IMR-90 (cell line): Measurements from ENCODE around the gene BTNL8. TPM values are rescaled to one million over a fixed set of nuclear protein-coding genes. Genes with fewer than 3 reads are reported as not detected.

Experiments used
- ATAC-seq: fragments of 200-7000 bp; cut with Tn5 transposase; 2 replicates; pipeline ENCODE4 v1.9.1; 2020; ENCODE audit warnings: low read depth, mild to moderate bottlenecking, moderate library complexity
- BruUV-seq: library from RNA; stranded (reverse); fragments of 400-500 nt; replicated peaks from 2 replicates; lab custom pipeline; 2021; lab: Mats Ljungman, UMichigan
- CTCF ChIA-PET: fragments of 300-600 bp; formaldehyde crosslinking; extraction: SDS; loops from one replicate; lab custom pipeline; 2021; ENCODE audit warnings: antibody characterized with exemption; lab: Yijun Ruan, JAX
- POLR2A ChIA-PET: fragments of 300-600 bp; sonication (Branson Sonifier 250); formaldehyde crosslinking; loops from one replicate; lab custom pipeline; 2022; ENCODE audit warnings: antibody characterized with exemption; ENCODE audit not compliant: unreplicated experiment; lab: Charles Lee
- DNase-seq: peaks from one replicate; pipeline ENCODE4 v3.0.0; 2013
- H2AFZ ChIP-seq: replicated peaks from 2 replicates; pipeline ENCODE3; 2013; ENCODE audit warnings: low read length, mild to moderate bottlenecking; ENCODE audit not compliant: poor library complexity
- H2AK5ac ChIP-seq: 2 replicates; pipeline ENCODE4 v1.6.1; 2013; ENCODE audit warnings: low read depth, low read length, inconsistent platforms
- H2AK9ac ChIP-seq: replicated peaks from 2 replicates; pipeline ENCODE3; 2013; ENCODE audit warnings: mild to moderate bottlenecking, low read depth, low read length, moderate library complexity; ENCODE audit not compliant: poor library complexity
- H2BK120ac ChIP-seq: 2 replicates; pipeline ENCODE4 v1.6.1; 2013; ENCODE audit warnings: low read depth, low read length, inconsistent platforms
- H2BK15ac ChIP-seq: 3 replicates; pipeline ENCODE4 v1.6.1; 2013; ENCODE audit warnings: low read depth, low read length, inconsistent platforms
- H2BK20ac ChIP-seq: 2 replicates; pipeline ENCODE4 v1.6.1; 2013; ENCODE audit warnings: low read depth, mild to moderate bottlenecking, inconsistent platforms, low read length, moderate library complexity
- H2BK5ac ChIP-seq: 2 replicates; pipeline ENCODE4 v1.6.1; 2013; ENCODE audit warnings: mild to moderate bottlenecking, low read depth, low read length, inconsistent platforms; ENCODE audit not compliant: poor library complexity, severe bottlenecking
- H3K14ac ChIP-seq: replicated peaks from 2 replicates; pipeline ENCODE4 v1.6.1; 2013; ENCODE audit warnings: low read depth, low read length, inconsistent platforms
- H3K18ac ChIP-seq: 2 replicates; pipeline ENCODE4 v1.6.1; 2013; ENCODE audit warnings: low read depth, low read length, control low read depth
- H3K23ac ChIP-seq: 2 replicates; pipeline ENCODE4 v1.6.1; 2013; ENCODE audit warnings: low read depth, low read length, inconsistent platforms
- H3K27ac ChIP-seq: 2 replicates; pipeline ENCODE4 v1.5.1; 2013; ENCODE audit warnings: mild to moderate bottlenecking, control low read depth, low read length; ENCODE audit not compliant: insufficient read depth
- H3K27me3 ChIP-seq: 2 replicates; pipeline ENCODE4 v1.6.1; 2013; ENCODE audit warnings: low read length; ENCODE audit not compliant: control insufficient read depth, insufficient read depth
- H3K36me3 ChIP-seq: 2 replicates; pipeline ENCODE4 v1.6.1; 2013; ENCODE audit warnings: low read length, mixed read lengths; ENCODE audit not compliant: control insufficient read depth, insufficient read depth
- H3K4ac ChIP-seq: 2 replicates; pipeline ENCODE4 v1.6.1; 2013; ENCODE audit warnings: low read depth, low read length, inconsistent platforms
- H3K4me1 ChIP-seq: 2 replicates; pipeline ENCODE4 v1.6.1; 2013; ENCODE audit warnings: low read length, mixed read lengths; ENCODE audit not compliant: control insufficient read depth, insufficient read depth
- H3K4me2 ChIP-seq: 2 replicates; pipeline ENCODE4 v1.6.1; 2013; ENCODE audit warnings: low read depth, mild to moderate bottlenecking, control low read depth, low read length, moderate library complexity
- H3K4me3 ChIP-seq: 2 replicates; pipeline ENCODE4 v1.5.1; 2013; ENCODE audit warnings: low read depth, mild to moderate bottlenecking, control low read depth, low read length, moderate library complexity; ENCODE audit not compliant: insufficient read depth
- H3K56ac ChIP-seq: 2 replicates; pipeline ENCODE4 v1.6.1; 2013; ENCODE audit warnings: low read length, inconsistent platforms; ENCODE audit not compliant: insufficient read depth; ENCODE audit errors: extremely low read depth
- H3K79me1 ChIP-seq, 2 experiments: 2 replicates each; pipeline ENCODE4 v1.6.1; 2013; ENCODE audit warnings: low read length in 2 of 2, inconsistent platforms in 1 of 2, low read depth in 1 of 2
- H3K9ac ChIP-seq: 2 replicates; pipeline ENCODE4 v1.6.1; 2013; ENCODE audit warnings: low read depth, low read length, control low read depth
- H3K9me1 ChIP-seq: 2 replicates; pipeline ENCODE4 v1.6.1; 2013; ENCODE audit warnings: low read length, inconsistent platforms; ENCODE audit not compliant: insufficient read depth
- H3K9me3 ChIP-seq: 2 replicates; pipeline ENCODE4 v1.6.1; 2013; ENCODE audit warnings: low read length; ENCODE audit not compliant: control insufficient read depth, insufficient read depth
- H4K20me1 ChIP-seq: 2 replicates; pipeline ENCODE4 v1.6.1; 2013; ENCODE audit warnings: low read length, inconsistent platforms; ENCODE audit not compliant: insufficient read depth
- H4K5ac ChIP-seq: 2 replicates; pipeline ENCODE4 v1.6.1; 2013; ENCODE audit warnings: mild to moderate bottlenecking, low read depth, low read length, control low read depth
- H4K8ac ChIP-seq, 2 experiments: 2 replicates each; pipeline ENCODE4 v1.6.1; 2013; ENCODE audit warnings: low read depth in 2 of 2, low read length in 2 of 2, control low read depth in 1 of 2, inconsistent platforms in 1 of 2
- H4K91ac ChIP-seq: 2 replicates; pipeline ENCODE4 v1.6.1; 2013; ENCODE audit warnings: low read depth, low read length, inconsistent platforms; ENCODE audit not compliant: insufficient read depth
- BHLHE40 ChIP-seq: fragments of 150-350 bp; IDR thresholded peaks from 2 replicates; pipeline ENCODE4 v1.6.1; 2016; ENCODE audit warnings: mild to moderate bottlenecking, low read depth, low read length
- FOS ChIP-seq: fragments of 150-350 bp; IDR thresholded peaks from 2 replicates; pipeline ENCODE4 v1.6.1; 2016; ENCODE audit warnings: low read depth, low read length
- MAFK ChIP-seq: IDR thresholded peaks from 2 replicates; pipeline ENCODE4 v1.6.1; 2012; ENCODE audit warnings: low read depth, low read length, improper control_type of control experiment
- MAZ ChIP-seq: IDR thresholded peaks from 2 replicates; pipeline ENCODE4 v1.6.1; 2012; ENCODE audit warnings: low read depth, mild to moderate bottlenecking, low read length, improper control_type of control experiment, moderate library complexity, borderline replicate concordance
- MXI1 ChIP-seq: IDR thresholded peaks from 2 replicates; pipeline ENCODE4 v1.6.1; 2012; ENCODE audit warnings: low read depth, mild to moderate bottlenecking, low read length, moderate library complexity, borderline replicate concordance
- RAD21 ChIP-seq: IDR thresholded peaks from 2 replicates; pipeline ENCODE4 v1.6.1; 2012; ENCODE audit warnings: low read length, improper control_type of control experiment
- SMC3 ChIP-seq: fragments of 150-350 bp; IDR thresholded peaks from 2 replicates; pipeline ENCODE4 v1.6.1; 2016; ENCODE audit warnings: low read depth, mild to moderate bottlenecking, antibody characterized with exemption, low read length, moderate library complexity
- WGBS, 2 experiments: methylation state at CpG; one replicate each; pipeline versions ENCODE4 v1.1.5 to v1.1.7; 2013; ENCODE audit warnings: missing lambda C conversion rate in 2 of 2; ENCODE audit not compliant: insufficient read length in 1 of 2; ENCODE audit errors: extremely low coverage in 2 of 2; 5-methylcytosine and 5-hydroxymethylcytosine counted together
- dilution Hi-C: fragments of 300-500 bp; cut with HindIII; formaldehyde crosslinking; loops from one replicate; pipeline ENCODE4 v1.14.3; 2018; ENCODE audit warnings: low sequenced_read_pairs; ENCODE audit not compliant: unreplicated experiment
- in situ Hi-C: fragments of 300-500 bp; cut with MboI; formaldehyde crosslinking; loops from 3 replicates; pipeline ENCODE4 v1.14.3; 2019; ENCODE audit warnings: low sequenced_read_pairs, inconsistent platforms, mixed read lengths
- intact Hi-C: fragments of 100-400 bp; cut with micrococcal nuclease; formaldehyde crosslinking; loops from 2 replicates; pipeline ENCODE4 v1.10.0; 2022
- polyA plus RNA-seq, 3 experiments: library from polyadenylated mRNA; depleted of rRNA; stranded (reverse); fragments of >200 nt; gene quantifications; 2 replicates each; pipeline ENCODE4 v1.2.3, GENCODE V29; 2012; ENCODE audit warnings: low replicate concordance in 1 of 3
- total RNA-seq: library from RNA; depleted of rRNA; stranded (reverse); fragments of >200 nt; gene quantifications from 2 replicates; pipeline ENCODE4 v1.2.3, GENCODE V29; 2012
- TF ChIP-seq, protein P1 (sequence below): conservative IDR thresholded peaks from 2 replicates; pipeline ENCODE4 v1.5.1; 2012; ENCODE audit warnings: mild to moderate bottlenecking, low read depth, low read length, improper control_type of control experiment
- TF ChIP-seq, protein P2 (sequence below): fragments of 150-350 bp; IDR thresholded peaks from 2 replicates; pipeline ENCODE4 v1.6.1; 2016; ENCODE audit warnings: low read depth, mild to moderate bottlenecking, low read length, moderate library complexity, borderline replicate concordance

The BTNL8 gene
- total and polyA plus RNA-seq, 2 of the 4 experiments (the other 2 are of a cell fraction): not detected

DNA sequence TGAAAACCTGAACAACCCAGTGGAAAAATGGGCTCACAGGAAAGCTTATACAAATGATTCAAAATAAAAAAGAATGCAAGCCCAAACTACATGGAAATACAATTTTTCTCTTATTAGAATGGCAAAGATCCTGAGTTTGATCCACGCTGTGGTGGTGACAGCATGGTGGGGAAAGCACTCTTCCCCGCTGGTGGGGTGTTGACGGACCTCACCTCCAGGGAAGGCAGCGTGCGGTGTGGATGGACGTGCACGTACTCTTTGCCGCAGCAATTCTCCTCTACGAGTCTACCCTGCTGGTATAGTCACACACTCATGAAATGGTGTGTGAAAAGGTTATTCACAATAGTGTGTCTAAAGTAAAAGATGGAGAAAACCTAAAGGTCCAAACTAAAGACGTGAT is 32.0 kb upstream of the BTNL8 start (continued):
- TF ChIP-seq, protein P1, sequence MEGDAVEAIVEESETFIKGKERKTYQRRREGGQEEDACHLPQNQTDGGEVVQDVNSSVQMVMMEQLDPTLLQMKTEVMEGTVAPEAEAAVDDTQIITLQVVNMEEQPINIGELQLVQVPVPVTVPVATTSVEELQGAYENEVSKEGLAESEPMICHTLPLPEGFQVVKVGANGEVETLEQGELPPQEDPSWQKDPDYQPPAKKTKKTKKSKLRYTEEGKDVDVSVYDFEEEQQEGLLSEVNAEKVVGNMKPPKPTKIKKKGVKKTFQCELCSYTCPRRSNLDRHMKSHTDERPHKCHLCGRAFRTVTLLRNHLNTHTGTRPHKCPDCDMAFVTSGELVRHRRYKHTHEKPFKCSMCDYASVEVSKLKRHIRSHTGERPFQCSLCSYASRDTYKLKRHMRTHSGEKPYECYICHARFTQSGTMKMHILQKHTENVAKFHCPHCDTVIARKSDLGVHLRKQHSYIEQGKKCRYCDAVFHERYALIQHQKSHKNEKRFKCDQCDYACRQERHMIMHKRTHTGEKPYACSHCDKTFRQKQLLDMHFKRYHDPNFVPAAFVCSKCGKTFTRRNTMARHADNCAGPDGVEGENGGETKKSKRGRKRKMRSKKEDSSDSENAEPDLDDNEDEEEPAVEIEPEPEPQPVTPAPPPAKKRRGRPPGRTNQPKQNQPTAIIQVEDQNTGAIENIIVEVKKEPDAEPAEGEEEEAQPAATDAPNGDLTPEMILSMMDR: no peak
- no peak for TF ChIP-seq FOS
- TF ChIP-seq MXI1: no peak

DNA sequence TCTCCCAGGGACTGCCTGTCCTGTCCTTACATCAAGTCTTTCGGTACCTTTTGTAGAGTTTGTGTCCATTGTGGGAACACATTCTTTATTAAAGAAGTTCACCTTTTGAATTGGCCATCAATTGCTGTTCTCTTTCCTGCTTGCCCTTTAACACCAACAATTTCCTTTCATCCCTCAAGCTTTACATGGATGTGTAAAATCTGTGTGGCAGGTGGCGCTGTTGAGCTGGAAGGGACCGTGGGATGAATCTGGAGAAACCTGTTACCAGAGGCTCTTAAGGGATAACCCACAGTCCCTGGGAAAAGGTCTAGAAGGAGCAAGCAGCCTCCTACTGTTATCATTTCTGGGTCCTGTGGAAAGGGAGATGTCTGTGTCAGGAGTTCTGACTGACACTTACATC is 30.0 kb upstream of the BTNL8 start:
- Histone ChIP-seq H2BK20ac (no peak overlapping the region), H2BK120ac (no peak overlapping the region), H3K14ac (no peak overlapping the region), H3K9ac (no peak overlapping the region), H3K79me1 (no peaks in the 10 kb centered on the region), H3K9me3 (no peaks in the 10 kb centered on the region; the same call in 1 of the 2 replicates), H3K36me3 (no peaks in the 10 kb centered on the region), H4K20me1 (no peaks in the 10 kb centered on the region), H3K4me2 (no peak overlapping the region), H4K91ac (no peak overlapping the region), H3K56ac (no peak overlapping the region), H2AK9ac (no peak overlapping the region), H2AK5ac (no peak overlapping the region), H2AFZ (no peak overlapping the region), H3K27me3 (no peaks in the 10 kb centered on the region; the same call in 1 of the 2 replicates), H3K18ac (no peak overlapping the region), H3K4me3 (no peak overlapping the region), H4K5ac (no peak overlapping the region), H3K4ac (no peak overlapping the region), H2BK15ac (no peak overlapping the region), H3K23ac (no peak overlapping the region), H4K8ac (no peak overlapping the region), H3K4me1 (no peaks in the 10 kb centered on the region), H3K27ac (no peak overlapping the region), H2BK5ac (no peak overlapping the region), H3K9me1 (no peaks in the 10 kb centered on the region)
- CTCF ChIA-PET: interaction anchor here (1.0 to 1.5 kb wide), 2 partner anchors 52 to 85 kb away, joined by 3 read pairs; no protein-coding TSS in a partner anchor
- no CpG with 5 or more reads among the region's 3 CpGs for WGBS, 2 experiments
- DNase-seq (peak; percentile 68), ATAC-seq (peak; percentile 90)
- intact Hi-C loops (loop anchor here (2.0 to 5.0 kb wide), 2 partner anchors 84 to 288 kb away; no protein-coding TSS in a partner anchor), in situ Hi-C loops (no loop called here), dilution Hi-C loops (no loop called here)
- POLR2A ChIA-PET: no interaction called here
- BruUV-seq: no TSS peak
- peak; percentile 65 for TF ChIP-seq SMC3
- TF ChIP-seq, protein P1: peak; percentile 77
- no peak for TF ChIP-seq MAFK
- TF ChIP-seq MAZ: no peak
- TF ChIP-seq, protein P2, sequence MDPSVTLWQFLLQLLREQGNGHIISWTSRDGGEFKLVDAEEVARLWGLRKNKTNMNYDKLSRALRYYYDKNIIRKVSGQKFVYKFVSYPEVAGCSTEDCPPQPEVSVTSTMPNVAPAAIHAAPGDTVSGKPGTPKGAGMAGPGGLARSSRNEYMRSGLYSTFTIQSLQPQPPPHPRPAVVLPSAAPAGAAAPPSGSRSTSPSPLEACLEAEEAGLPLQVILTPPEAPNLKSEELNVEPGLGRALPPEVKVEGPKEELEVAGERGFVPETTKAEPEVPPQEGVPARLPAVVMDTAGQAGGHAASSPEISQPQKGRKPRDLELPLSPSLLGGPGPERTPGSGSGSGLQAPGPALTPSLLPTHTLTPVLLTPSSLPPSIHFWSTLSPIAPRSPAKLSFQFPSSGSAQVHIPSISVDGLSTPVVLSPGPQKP: no peak
- TF ChIP-seq RAD21: peak; percentile 61
- TF ChIP-seq BHLHE40: no peak
